ENCODE results near the gene GUCD1. TPM values are rescaled to one million over a fixed set of nuclear protein-coding genes. Genes with fewer than 3 reads are reported as not detected.
A peak's percentile ranks its signal among the peaks of the same experiment; 100 is the strongest.

Gene GUCD1
- total and polyA plus RNA-seq, 2 of the 13 experiments (the other 11 are each of a cell fraction or from before 2014, with no cell fraction given): 128 to 245 TPM

GRCh38 chr22:24494528-24495364 is 60.2 kb downstream of the GUCD1 start, which contains the start of gene UPB1 (continued):
- TF ChIP-seq ZNF770 (CRISPR knock-in tag; IDR thresholded peaks at IDR 0.05) (no peak), HOXA3 (CRISPR knock-in tag; IDR thresholded peaks at IDR 0.05) (peak; percentile 47), FOXC1 (CRISPR knock-in tag; IDR thresholded peaks at IDR 0.05; ENCODE audit: borderline replicate concordance) (no peak), NR2F6 (IDR thresholded peaks at IDR 0.05) (no peak), NR2F6 (CRISPR knock-in tag; IDR thresholded peaks at IDR 0.05) (no peak), NFE2L2 (IDR thresholded peaks at IDR 0.05; ENCODE audit: low read length) (no peak), EZH2 (conservative IDR thresholded peaks at IDR 0.05; ENCODE audit: low read depth, low read length) (no peak), ZSCAN30 (CRISPR knock-in tag; IDR thresholded peaks at IDR 0.05) (no peak), HDAC1 (CRISPR knock-in tag; IDR thresholded peaks at IDR 0.05) (no peak), DPF2 (CRISPR knock-in tag; IDR thresholded peaks at IDR 0.05; ENCODE audit: borderline replicate concordance, low read depth) (no peak), BRCA1 (CRISPR knock-in tag; IDR thresholded peaks at IDR 0.05) (no peak), NFYB (CRISPR knock-in tag; IDR thresholded peaks at IDR 0.05) (no peak), ZNF652 (CRISPR knock-in tag; IDR thresholded peaks at IDR 0.05; ENCODE audit: borderline replicate concordance, low read depth) (peak; percentile 84), ESRRA (CRISPR knock-in tag; IDR thresholded peaks at IDR 0.05; ENCODE audit: low read depth) (no peak), ZNF576 (CRISPR knock-in tag; IDR thresholded peaks at IDR 0.05) (no peak), TCF7 (IDR thresholded peaks at IDR 0.05; ENCODE audit: low read depth) (no peak), ZBTB1 (CRISPR knock-in tag; IDR thresholded peaks at IDR 0.05; ENCODE audit: borderline replicate concordance) (no peak), TERF1 (CRISPR knock-in tag; IDR thresholded peaks at IDR 0.05) (no peak), ZBTB38 (CRISPR knock-in tag; IDR thresholded peaks at IDR 0.05) (peak; percentile 53), SRSF9 (IDR thresholded peaks at IDR 0.05; ENCODE audit: borderline replicate concordance, insufficient read depth, low read depth, low read length, poor library complexity, severe bottlenecking) (no peak), ZNF512B (CRISPR knock-in tag; IDR thresholded peaks at IDR 0.05; ENCODE audit: borderline replicate concordance) (peak; percentile 34; the same call in 1 of the 2 replicates), KAT7 (CRISPR knock-in tag; IDR thresholded peaks at IDR 0.05; ENCODE audit: borderline replicate concordance) (no peak), ZNF879 (CRISPR knock-in tag; IDR thresholded peaks at IDR 0.05) (no peak)
